Liver (tissue), 9 donors: ENCODE results near the gene OR2A14. TPM values are rescaled to one million over a fixed set of nuclear protein-coding genes. Genes with fewer than 3 reads are reported as not detected.

Experiments
- DNase-seq: peaks from one replicate; pipeline ENCODE4 v3.0.0-alpha.2; 2017; ENCODE audit warnings: low spot score
- H3K27ac ChIP-seq, 2 donors: one replicate each; pipeline ENCODE4 v1.7.0; 2013; ENCODE audit warnings: inconsistent platforms in 2 of 2, low read length in 2 of 2, control low read depth in 1 of 2, low read depth in 1 of 2, mild to moderate bottlenecking in 1 of 2
- H3K27me3 ChIP-seq, 4 donors: one replicate each; pipeline versions ENCODE4 v1.6.1 to v1.7.0; 2013; ENCODE audit warnings: low read length in 3 of 4, inconsistent platforms in 1 of 4, mild to moderate bottlenecking in 1 of 4, moderate library complexity in 1 of 4; ENCODE audit not compliant: control insufficient read depth in 4 of 4, insufficient read depth in 4 of 4
- H3K36me3 ChIP-seq, 4 donors: one replicate each; pipeline versions ENCODE4 v1.6.1 to v1.7.0; 2013; ENCODE audit warnings: low read length in 3 of 4, mild to moderate bottlenecking in 3 of 4, low read depth in 1 of 4, moderate library complexity in 1 of 4; ENCODE audit not compliant: control insufficient read depth in 4 of 4, insufficient read depth in 3 of 4
- H3K4me1 ChIP-seq, 4 donors: one replicate each; pipeline versions ENCODE4 v1.6.1 to v1.7.0; 2013; ENCODE audit warnings: low read length in 3 of 4, mild to moderate bottlenecking in 3 of 4, moderate library complexity in 1 of 4; ENCODE audit not compliant: control insufficient read depth in 4 of 4, insufficient read depth in 4 of 4
- H3K4me3 ChIP-seq, 3 donors: one replicate each; pipeline versions ENCODE4 v1.6.1 to v1.7.0; 2013; ENCODE audit warnings: low read length in 3 of 3, control low read depth in 1 of 3, low read depth in 1 of 3, mild to moderate bottlenecking in 1 of 3
- H3K9ac ChIP-seq, 2 donors: one replicate each; pipeline ENCODE4 v1.7.0; 2013; ENCODE audit warnings: low read length in 2 of 2, mild to moderate bottlenecking in 2 of 2, moderate library complexity in 2 of 2, control low read depth in 1 of 2, low read depth in 1 of 2
- H3K9me3 ChIP-seq, 4 donors: one replicate each; pipeline versions ENCODE4 v1.6.1 to v1.7.0; 2013; ENCODE audit warnings: low read length in 3 of 4; ENCODE audit not compliant: control insufficient read depth in 4 of 4
- EGR1 ChIP-seq, 2 donors: IDR thresholded peaks; 2 replicates each; pipeline ENCODE4 v1.6.1; 2016 to 2018; ENCODE audit warnings: antibody characterized with exemption in 2 of 2, low read depth in 2 of 2
- FOXA1 ChIP-seq: IDR thresholded peaks from 2 replicates; pipeline ENCODE4 v1.6.1; 2016; ENCODE audit warnings: antibody characterized with exemption
- FOXA2 ChIP-seq: IDR thresholded peaks from 2 replicates; pipeline ENCODE4 v1.6.1; 2016; ENCODE audit warnings: antibody characterized with exemption
- GABPA ChIP-seq, 2 donors: IDR thresholded peaks in 1 of 2; conservative IDR thresholded peaks in 1 of 2; 2 replicates each; pipeline ENCODE4 v1.6.1; 2016; ENCODE audit warnings: antibody characterized with exemption in 2 of 2, mild to moderate bottlenecking in 1 of 2, moderate library complexity in 1 of 2
- HNF4A ChIP-seq, 2 donors: conservative IDR thresholded peaks; 2 replicates each; pipeline ENCODE4 v1.6.1; 2016; ENCODE audit warnings: antibody characterized with exemption in 2 of 2, mild to moderate bottlenecking in 2 of 2
- HNF4G ChIP-seq: IDR thresholded peaks from 2 replicates; pipeline ENCODE4 v1.6.1; 2016; ENCODE audit warnings: antibody characterized with exemption
- JUND ChIP-seq, 2 donors: IDR thresholded peaks; 2 replicates each; pipeline ENCODE4 v1.6.1; 2016; ENCODE audit warnings: antibody characterized with exemption in 2 of 2
- RAD21 ChIP-seq, 2 donors: IDR thresholded peaks; 2 replicates each; pipeline ENCODE4 v1.6.1; 2016; ENCODE audit warnings: antibody characterized with exemption in 2 of 2, mild to moderate bottlenecking in 2 of 2
- SP1 ChIP-seq: IDR thresholded peaks from 2 replicates; pipeline ENCODE4 v1.6.1; 2018; ENCODE audit warnings: antibody characterized with exemption, mild to moderate bottlenecking
- TAF1 ChIP-seq: conservative IDR thresholded peaks from 2 replicates; pipeline ENCODE4 v1.6.1; 2016; ENCODE audit warnings: antibody characterized with exemption, mild to moderate bottlenecking
- YY1 ChIP-seq: IDR thresholded peaks from 2 replicates; pipeline ENCODE4 v1.6.1; 2016; ENCODE audit warnings: antibody characterized with exemption, mild to moderate bottlenecking
- WGBS: extraction: QIAGEN DNeasy Blood & Tissue Kit; methylation state at CpG from one replicate; pipeline ENCODE4 v1.1.7; 2013; 5-methylcytosine and 5-hydroxymethylcytosine counted together
- polyA plus RNA-seq, 2 donors: library from polyadenylated mRNA; stranded (reverse) in 1 of 2; unstranded in 1 of 2; fragments of 200-250 nt in 1 of 2; fragments of >200 nt in 1 of 2; fragmentation: Nextera tagmentation in 1 of 2; extraction: Ambion mirVana in 1 of 2; gene quantifications; one replicate each; pipeline versions ENCODE4 v1.2.1 to v1.2.3, GENCODE V29; 2013 to 2015
- total RNA-seq, 2 donors: library from RNA; depleted of rRNA; stranded (reverse); fragments of >200 nt; gene quantifications; one replicate each; pipeline ENCODE4 v1.2.3, GENCODE V29; 2014
- TF ChIP-seq, protein P1 (sequence below): IDR thresholded peaks from 2 replicates; pipeline ENCODE4 v1.6.1; 2016; ENCODE audit warnings: antibody characterized with exemption
- TF ChIP-seq, protein P2 (sequence below): fragments of 150-350 bp; IDR thresholded peaks from 2 replicates; pipeline ENCODE4 v1.5.1; 2017; ENCODE audit warnings: improper control_type of control experiment, low read depth, low read length; ENCODE audit not compliant: missing input control
- TF ChIP-seq, protein P3 (sequence below): IDR thresholded peaks from 2 replicates; pipeline ENCODE4 v1.6.1; 2016; ENCODE audit warnings: antibody characterized with exemption
- donor health status: healthy.
- donor health status: healthy.
- donor health status: healthy.
- donor health status: healthy.
- donor health status: healthy.

Gene OR2A14
- total and polyA plus RNA-seq, 4 donors: not detected

DNA sequence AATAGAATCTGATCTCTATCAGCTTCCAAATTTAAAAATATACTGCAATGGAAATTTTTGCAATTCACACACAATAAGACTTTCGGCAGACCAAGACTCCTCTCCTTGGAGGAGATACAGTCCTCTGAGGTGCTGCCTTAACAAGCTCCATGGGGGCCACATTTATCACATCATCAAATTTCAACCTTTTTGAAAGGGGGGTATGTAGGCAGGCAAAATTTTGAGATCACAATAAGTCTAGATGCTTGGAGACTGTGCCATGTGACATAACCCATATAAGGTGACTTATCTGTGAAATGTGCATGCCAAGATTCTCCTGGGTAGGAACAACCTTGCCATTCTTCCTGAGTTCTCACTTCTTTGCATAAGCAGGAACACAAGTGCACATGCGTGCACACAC lies 37.0 kb upstream of the OR2A14 start, which contains the start of gene OR2A12:
Gene OR2A12 (plus strand): TSS at position 301 of the 400 bp plus-strand sequence. CDS start 8,830 bp downstream, outside the sequence.
- no peak for DNase-seq
- TF ChIP-seq, protein P1, sequence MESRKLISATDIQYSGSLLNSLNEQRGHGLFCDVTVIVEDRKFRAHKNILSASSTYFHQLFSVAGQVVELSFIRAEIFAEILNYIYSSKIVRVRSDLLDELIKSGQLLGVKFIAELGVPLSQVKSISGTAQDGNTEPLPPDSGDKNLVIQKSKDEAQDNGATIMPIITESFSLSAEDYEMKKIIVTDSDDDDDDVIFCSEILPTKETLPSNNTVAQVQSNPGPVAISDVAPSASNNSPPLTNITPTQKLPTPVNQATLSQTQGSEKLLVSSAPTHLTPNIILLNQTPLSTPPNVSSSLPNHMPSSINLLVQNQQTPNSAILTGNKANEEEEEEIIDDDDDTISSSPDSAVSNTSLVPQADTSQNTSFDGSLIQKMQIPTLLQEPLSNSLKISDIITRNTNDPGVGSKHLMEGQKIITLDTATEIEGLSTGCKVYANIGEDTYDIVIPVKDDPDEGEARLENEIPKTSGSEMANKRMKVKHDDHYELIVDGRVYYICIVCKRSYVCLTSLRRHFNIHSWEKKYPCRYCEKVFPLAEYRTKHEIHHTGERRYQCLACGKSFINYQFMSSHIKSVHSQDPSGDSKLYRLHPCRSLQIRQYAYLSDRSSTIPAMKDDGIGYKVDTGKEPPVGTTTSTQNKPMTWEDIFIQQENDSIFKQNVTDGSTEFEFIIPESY: no peak
- TF ChIP-seq FOXA1 (no peak), YY1 (no peak), SP1 (no peak), HNF4G (no peak), FOXA2 (no peak), JUND (IDR thresholded peaks at IDR 0.05) (no peak), EGR1 (IDR thresholded peaks at IDR 0.05; ENCODE audit: low read depth in 2 of 2) (no peak), TAF1 (no peak), HNF4A (conservative IDR thresholded peaks at IDR 0.05) (no peak)
- TF ChIP-seq, protein P2, sequence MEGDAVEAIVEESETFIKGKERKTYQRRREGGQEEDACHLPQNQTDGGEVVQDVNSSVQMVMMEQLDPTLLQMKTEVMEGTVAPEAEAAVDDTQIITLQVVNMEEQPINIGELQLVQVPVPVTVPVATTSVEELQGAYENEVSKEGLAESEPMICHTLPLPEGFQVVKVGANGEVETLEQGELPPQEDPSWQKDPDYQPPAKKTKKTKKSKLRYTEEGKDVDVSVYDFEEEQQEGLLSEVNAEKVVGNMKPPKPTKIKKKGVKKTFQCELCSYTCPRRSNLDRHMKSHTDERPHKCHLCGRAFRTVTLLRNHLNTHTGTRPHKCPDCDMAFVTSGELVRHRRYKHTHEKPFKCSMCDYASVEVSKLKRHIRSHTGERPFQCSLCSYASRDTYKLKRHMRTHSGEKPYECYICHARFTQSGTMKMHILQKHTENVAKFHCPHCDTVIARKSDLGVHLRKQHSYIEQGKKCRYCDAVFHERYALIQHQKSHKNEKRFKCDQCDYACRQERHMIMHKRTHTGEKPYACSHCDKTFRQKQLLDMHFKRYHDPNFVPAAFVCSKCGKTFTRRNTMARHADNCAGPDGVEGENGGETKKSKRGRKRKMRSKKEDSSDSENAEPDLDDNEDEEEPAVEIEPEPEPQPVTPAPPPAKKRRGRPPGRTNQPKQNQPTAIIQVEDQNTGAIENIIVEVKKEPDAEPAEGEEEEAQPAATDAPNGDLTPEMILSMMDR: no peak
- Histone ChIP-seq H3K27ac (no peak within 1 kb of the TSS), H3K4me1 (no peaks in the 10 kb centered on the region), H3K4me3 (no peak within 1 kb of the TSS), H3K9ac (no peak within 1 kb of the TSS), H3K27me3 (no peaks in the 10 kb centered on the region), H3K9me3 (no peaks in the 10 kb centered on the region), H3K36me3 (no peaks in the 10 kb centered on the region)
- 86% methylated on average over 2 of the region's 2 CpGs for WGBS

DNA sequence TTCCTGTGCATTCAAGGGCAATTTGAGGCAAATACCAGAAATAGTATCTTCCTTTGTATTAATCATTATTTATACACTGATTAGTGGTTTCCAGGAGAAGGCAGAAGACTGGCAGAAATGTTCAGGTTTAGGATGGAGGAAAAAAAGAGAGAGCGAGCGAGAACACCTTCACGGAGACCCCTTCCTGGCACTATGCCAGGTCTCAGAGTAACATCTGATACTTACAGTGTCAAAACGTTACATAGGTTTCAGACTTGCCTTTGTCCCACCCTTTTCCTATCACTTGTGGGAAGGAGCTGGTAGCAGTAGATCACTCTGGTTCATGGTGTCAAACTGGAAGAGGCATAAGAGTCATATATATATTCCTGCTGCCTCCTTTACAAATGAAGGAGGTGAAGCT lies 36.2 kb upstream of the OR2A14 start:
- H3K36me3 ChIP-seq: no peaks in the 10 kb centered on the region
- no peaks in the 10 kb centered on the region for H3K9me3 ChIP-seq
- TF ChIP-seq, protein P1: no peak
- TF ChIP-seq SP1 (no peak), YY1 (no peak), FOXA2 (no peak), JUND (IDR thresholded peaks at IDR 0.05) (no peak), TAF1 (no peak), HNF4A (conservative IDR thresholded peaks at IDR 0.05) (no peak), RAD21 (IDR thresholded peaks at IDR 0.05) (no peak), GABPA (IDR thresholded peaks at IDR 0.05 in 1 of 2, conservative IDR thresholded peaks at IDR 0.05 in 1 of 2) (no peak), EGR1 (IDR thresholded peaks at IDR 0.05; ENCODE audit: low read depth in 2 of 2) (no peak)
- TF ChIP-seq, protein P3, sequence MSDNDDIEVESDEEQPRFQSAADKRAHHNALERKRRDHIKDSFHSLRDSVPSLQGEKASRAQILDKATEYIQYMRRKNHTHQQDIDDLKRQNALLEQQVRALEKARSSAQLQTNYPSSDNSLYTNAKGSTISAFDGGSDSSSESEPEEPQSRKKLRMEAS: no peak
- H3K27me3 ChIP-seq: no peaks in the 10 kb centered on the region
- DNase-seq: no peak
- H3K4me3 ChIP-seq: no peak overlapping the region
- H3K9ac ChIP-seq: no peak overlapping the region
- H3K4me1 ChIP-seq: no peaks in the 10 kb centered on the region
- 71% methylated on average over 4 of the region's 4 CpGs for WGBS
- no peak overlapping the region for H3K27ac ChIP-seq
